IPS-11a (cell line): ENCODE results near the gene TTLL5.

Experiments used
- H3K4me3 ChIP-seq: one replicate; pipeline ENCODE4 v1.5.1; 2013; ENCODE audit warnings: low read depth, low read length, control low read depth

TTLL5 gene, protein sequence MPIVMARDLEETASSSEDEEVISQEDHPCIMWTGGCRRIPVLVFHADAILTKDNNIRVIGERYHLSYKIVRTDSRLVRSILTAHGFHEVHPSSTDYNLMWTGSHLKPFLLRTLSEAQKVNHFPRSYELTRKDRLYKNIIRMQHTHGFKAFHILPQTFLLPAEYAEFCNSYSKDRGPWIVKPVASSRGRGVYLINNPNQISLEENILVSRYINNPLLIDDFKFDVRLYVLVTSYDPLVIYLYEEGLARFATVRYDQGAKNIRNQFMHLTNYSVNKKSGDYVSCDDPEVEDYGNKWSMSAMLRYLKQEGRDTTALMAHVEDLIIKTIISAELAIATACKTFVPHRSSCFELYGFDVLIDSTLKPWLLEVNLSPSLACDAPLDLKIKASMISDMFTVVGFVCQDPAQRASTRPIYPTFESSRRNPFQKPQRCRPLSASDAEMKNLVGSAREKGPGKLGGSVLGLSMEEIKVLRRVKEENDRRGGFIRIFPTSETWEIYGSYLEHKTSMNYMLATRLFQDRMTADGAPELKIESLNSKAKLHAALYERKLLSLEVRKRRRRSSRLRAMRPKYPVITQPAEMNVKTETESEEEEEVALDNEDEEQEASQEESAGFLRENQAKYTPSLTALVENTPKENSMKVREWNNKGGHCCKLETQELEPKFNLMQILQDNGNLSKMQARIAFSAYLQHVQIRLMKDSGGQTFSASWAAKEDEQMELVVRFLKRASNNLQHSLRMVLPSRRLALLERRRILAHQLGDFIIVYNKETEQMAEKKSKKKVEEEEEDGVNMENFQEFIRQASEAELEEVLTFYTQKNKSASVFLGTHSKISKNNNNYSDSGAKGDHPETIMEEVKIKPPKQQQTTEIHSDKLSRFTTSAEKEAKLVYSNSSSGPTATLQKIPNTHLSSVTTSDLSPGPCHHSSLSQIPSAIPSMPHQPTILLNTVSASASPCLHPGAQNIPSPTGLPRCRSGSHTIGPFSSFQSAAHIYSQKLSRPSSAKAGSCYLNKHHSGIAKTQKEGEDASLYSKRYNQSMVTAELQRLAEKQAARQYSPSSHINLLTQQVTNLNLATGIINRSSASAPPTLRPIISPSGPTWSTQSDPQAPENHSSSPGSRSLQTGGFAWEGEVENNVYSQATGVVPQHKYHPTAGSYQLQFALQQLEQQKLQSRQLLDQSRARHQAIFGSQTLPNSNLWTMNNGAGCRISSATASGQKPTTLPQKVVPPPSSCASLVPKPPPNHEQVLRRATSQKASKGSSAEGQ (N-terminal part only)

DNA sequence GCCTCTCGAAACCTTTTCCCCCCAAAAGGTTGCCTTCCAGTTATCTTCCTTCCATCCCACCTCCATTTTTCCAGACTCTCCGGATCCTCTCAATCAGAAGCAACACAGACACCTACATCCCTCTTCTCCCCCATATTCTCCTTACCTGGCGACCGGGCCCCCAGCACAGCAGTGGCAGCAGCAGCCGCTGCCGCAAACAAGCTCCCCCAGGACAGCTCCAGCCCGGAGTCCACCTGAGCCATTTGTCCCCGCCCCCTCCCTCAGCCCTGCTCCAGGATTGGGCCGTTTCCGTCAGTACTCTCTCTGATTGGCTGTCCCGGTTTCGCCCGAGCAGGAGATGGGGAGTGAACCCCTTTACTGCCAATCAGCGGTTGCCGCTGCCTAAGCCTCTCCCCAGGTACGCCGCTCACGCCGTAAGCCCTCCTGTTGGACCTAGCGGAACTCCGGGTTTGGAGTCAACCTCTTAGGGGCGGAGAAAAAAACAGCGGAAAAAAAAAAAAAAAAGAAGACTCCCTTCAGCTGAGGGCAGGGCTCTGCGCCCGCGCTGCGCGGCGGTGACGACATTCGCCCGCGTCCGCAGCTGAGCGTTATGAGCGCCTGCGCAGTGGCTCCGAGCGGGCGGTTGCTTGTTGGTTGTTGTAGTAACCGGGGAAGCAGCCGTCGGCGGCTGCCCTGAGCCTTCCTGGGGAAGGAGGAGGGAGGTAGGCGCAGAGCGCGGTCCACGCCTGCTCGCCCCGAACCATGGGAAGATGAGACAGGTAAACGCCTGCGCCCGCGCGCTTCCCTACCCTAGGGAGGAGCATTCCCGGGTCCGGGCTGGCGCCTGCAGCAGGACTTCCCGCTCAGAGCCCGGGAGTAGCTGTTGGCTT is at the start of gene TTLL5, which contains the start of gene ERG28:
TTLL5 (plus strand) TSS at position 617 of the 869 bp plus-strand sequence. CDS start 1,904 bp downstream, outside the sequence.
ERG28 (minus strand) TSS at position 247 of the 869 bp plus-strand sequence. CDS start 3,374 bp downstream, outside the sequence.
- peak within 1 kb of the TSS; percentile 88 for H3K4me3 ChIP-seq

GRCh38 chr14:75612157-75612556 is 48.9 kb upstream of the TTLL5 start:
- no peak overlapping the region for H3K4me3 ChIP-seq

DNA sequence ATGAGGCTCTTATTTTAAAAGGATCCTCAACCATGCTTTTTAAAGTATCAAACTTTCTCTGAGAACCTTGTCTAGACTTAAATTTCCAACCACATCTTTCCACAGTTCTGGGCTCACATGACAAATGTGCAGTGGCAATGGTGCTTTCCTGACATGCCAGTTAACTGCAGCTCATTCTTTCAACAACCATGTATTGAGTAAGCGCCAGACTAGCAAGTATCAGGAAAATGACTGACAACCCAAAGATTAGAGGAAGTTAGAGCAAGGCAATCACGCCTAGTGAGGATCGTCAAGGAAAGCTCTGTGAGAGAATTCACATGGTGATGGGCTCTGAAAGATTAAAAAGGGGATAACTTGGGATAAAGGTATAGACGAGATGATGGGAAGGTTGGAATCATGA is 46.9 kb upstream of the TTLL5 start:
- no peak overlapping the region for H3K4me3 ChIP-seq

DNA sequence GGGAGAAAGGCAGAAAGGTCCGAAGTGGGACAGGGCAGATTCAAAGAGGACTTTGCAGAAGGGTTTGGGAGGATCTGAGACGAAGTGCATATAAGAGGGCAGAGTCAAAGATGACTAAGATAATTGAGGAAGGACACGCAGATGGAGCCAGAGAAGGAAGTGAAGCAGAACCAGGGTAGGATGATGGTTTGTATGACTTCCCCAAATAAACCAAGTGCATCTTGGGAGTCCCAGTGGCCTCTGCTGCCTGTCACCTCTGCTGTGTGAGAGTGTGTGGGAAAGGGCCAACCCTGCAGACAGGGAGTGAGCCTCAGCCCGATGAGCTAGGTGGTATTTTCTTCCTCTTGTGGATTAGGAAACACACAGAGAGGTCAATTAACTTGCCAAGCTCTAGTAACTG is 45.8 kb upstream of the TTLL5 start:
- H3K4me3 ChIP-seq = no peak overlapping the region

DNA sequence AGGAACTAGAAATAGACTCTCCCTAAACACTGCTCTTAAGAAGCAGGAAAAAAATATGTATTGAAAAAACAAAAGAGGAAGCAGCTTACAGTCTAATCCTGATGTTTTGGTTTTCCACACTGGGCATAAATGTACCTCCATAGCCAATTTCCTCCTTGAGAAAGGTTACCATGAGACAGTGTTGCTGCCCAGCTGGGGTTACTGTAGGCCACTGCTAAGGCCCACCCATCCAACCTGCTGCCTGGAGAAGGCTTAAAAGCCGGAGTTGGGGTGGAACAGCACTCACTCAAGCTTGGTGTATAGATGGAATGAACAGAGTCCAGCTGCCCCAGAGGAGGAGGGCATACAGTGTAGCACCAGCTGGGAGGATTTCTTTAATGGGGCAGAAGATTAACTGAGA is 41.5 kb upstream of the TTLL5 start:
- no peak overlapping the region for H3K4me3 ChIP-seq

DNA sequence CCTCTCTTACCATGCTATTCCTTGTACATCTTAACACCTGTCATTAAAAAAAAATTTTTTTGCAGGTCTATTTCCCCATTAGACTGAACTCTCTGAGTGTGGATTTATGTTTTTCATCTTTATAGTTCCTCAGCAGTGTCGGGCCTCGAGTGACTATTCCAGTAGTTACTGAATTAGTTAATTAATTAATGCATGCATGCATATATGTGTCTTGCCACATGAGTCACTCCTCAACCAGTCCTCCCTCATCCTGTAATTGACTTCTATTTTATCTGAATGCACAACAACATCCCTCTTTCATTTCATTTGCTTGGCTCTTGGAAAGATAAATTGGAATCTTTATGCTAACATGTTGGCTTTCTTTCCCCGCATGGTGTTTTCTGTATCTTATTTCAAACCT is 36.0 kb upstream of the TTLL5 start:
- H3K4me3 ChIP-seq = no peak overlapping the region

DNA sequence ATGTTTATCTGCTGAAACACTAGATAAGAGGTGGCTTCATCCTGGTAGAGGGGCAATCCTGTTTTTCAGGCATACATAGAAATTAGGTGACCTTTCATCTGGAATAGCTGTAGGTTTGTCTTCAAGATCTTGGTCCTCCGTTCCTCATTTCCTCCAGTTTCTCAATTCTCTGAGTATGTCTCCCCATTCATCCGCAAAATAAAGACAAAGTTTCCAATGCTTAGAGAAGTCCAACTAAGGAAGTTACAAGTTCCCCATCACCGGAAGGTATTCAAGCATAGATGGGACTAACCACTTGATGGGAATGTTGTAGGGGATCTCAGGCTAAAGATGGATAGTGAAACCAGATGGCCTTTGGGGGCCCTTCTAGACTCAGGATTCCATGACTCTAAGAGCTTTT is 34.6 kb upstream of the TTLL5 start:
- H3K4me3 ChIP-seq = no peak overlapping the region

- no peak overlapping the region for H3K4me3 ChIP-seq
These were observed 34.2 kb upstream of the TTLL5 start for GRCh38 chr14:75626863-75627262.

GRCh38 chr14:75627406-75627805 is 33.6 kb upstream of the TTLL5 start:
- H3K4me3 ChIP-seq = no peak overlapping the region

DNA sequence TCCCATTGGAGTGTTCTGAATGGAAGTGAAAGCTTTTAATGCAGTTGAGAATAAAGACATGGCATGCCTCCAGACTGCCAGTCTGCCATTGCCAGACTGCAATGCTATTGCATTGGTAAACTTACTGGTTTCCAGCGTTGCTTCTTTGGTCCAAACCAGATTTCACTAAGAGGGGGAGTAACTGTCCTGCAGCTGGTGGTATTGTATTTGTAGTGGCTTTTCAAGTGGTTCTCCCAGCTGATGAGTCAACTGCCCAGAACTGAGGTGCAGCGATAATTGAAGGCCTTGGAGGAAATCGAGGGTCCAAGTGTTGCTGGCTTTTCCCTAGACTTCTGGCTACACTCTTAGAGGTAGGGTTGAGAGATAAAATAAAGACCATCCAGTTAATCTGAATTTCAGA is 32.2 kb upstream of the TTLL5 start:
- no peak overlapping the region for H3K4me3 ChIP-seq

DNA sequence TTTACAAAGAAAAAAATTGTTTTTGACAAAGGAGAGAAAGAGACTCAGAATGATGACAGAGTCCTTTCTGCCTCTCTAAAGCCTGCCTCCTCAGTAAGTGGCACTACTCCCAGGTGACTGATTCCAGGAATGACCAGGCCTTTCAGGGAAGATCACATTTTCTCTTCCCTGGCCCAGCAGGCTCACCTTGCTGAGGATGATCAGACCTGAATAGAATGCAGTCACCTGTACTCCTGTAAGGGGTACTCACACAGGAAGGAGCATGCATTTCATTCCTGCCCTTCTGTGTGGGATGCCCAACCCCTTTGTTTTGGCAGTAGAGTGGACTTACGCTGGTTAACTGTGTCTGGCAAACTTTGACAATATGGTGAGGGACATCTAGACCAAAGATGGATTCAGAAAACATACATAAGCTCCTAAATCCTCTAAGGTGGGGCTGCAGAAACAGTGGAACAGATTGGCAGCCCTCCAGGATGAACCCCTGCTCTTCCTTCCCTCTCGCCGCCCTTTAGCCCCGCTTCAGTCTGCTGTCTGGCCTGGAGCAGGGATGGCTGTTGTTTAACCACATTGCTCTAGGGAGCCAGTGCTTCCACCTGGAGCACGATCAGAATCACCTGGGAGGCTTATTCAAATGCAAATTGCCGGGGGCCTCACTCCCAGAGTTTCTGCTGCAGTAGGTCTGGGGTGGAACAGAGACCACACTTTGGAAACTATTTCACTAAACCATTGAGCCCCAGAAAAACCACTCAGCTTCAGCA is 30.2 kb upstream of the TTLL5 start:
- no peak overlapping the region for H3K4me3 ChIP-seq

DNA sequence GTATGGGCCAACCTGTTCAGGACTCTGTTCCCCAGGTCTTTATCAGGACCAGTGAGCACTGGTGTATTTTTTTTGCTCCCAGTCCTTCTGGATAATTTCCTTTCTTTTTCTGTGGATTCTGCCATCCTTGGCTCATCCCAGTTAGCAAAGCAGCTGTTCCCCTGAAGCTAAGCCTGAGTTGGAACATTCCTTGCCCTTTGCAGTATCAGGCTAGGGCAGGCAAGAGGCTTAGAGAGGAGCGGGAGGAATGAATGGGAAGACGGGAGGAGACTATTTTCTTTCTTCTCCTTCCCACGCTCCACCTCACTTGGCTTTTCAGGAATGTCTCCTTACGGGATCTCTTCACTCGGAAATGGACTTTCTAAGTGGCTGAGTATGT is 29.6 kb upstream of the TTLL5 start:
- H3K4me3 ChIP-seq = no peak overlapping the region

DNA sequence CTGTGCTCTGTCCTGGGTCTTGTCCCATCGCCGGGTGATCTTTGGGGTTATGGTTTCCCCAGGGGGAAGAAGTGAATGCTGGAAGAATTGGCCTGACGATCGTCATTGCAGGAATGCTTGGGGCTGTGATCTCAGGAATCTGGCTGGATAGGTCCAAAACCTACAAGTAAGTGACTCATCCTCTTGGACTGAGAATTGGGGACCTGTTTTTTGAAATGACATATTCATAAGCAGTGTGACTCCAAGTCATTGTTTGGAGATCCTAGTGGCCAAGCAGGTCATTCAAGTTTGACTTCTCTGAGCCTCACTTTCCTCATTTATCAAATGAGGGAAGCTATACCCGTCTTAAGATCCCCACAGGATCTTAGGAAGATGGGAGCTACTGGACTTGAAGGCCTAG is 26.2 kb upstream of the TTLL5 start:
- H3K4me3 ChIP-seq = no peak overlapping the region

DNA sequence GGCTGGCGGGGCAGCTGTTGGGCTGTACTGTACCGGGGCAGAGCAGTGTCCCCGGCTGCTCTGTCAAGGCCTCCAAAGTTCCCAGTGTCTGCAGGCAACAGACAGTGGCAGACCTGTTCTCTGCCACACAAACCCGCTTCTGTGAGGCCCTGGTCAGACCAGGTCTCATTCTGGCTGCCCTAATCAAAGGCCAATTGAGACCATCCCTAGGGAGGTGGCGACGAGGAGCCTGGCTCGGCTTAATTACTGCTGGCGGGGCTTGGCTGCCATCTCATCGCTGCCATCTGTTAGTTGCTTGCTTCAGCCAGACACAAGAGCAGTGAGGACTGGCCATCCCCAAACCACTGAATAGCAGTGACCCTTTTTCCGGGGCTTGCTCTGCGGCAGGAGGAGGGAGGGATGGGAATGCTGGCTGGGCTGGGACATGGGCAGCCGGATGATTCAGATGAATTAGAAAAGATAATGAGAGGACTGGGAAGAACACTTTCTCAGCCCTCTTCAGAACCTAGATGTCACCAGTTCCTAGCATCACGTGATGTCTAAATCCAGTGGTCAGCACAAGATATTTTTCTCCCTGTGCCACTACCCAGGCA is 24.9 kb upstream of the TTLL5 start:
- H3K4me3 ChIP-seq = no peak overlapping the region

DNA sequence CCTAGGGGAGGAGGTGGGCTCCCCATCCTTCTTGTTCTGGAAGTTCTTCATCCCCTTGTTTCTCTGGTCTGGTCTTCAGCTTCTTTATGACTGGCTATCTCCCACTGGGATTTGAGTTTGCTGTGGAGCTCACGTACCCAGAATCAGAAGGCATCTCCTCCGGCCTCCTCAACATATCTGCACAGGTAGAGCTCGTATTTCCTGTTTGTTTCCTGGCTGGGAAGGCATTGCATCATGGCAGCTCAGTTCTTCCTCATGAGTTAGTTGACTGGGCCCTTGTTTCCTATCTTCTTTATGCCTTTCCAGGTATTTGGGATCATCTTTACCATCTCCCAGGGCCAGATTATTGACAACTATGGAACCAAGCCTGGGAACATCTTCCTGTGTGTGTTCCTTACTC is 20.2 kb upstream of the TTLL5 start:
- no peak overlapping the region for H3K4me3 ChIP-seq

GRCh38 chr14:75643985-75644384 is 17.1 kb upstream of the TTLL5 start:
- no peak overlapping the region for H3K4me3 ChIP-seq

GRCh38 chr14:75645056-75645455 is 16.0 kb upstream of the TTLL5 start:
- no peak overlapping the region for H3K4me3 ChIP-seq

- H3K4me3 ChIP-seq = no peak overlapping the region
These were observed 14.3 kb upstream of the TTLL5 start for GRCh38 chr14:75646762-75647161.

DNA sequence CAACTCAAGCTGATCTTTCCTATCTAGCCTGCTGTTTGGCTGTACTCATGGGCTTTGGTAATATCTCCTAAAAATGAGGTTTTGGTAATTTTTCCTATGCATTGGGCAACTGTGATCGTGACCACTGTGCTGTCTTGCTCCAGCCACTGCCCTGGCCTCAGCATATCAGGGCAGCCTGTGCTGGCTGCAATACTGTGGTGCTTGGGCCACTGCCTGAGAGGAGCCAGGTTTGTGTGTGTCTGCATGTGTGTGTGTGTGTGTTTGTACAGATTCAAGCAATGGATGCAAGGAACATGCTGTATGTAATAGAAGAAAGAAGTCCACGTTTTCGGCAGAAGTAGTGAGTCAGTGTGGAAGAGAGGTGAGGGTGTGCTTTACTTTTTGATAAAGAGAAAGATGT is 13.4 kb upstream of the TTLL5 start:
- H3K4me3 ChIP-seq = no peak overlapping the region
